K562 (cell line): ENCODE results near the gene SLAIN2. TPM values are rescaled to one million over a fixed set of nuclear protein-coding genes. Genes with fewer than 3 reads are reported as not detected.

ENCODE experiments used
- ATAC-seq: fragments of 200-7000 bp; cut with Tn5 transposase; 3 replicates; pipeline ENCODE4 v1.9.1; 2020; ENCODE audit warnings: moderate library complexity
- BruUV-seq: library from RNA; stranded (reverse); fragments of 400-500 nt; replicated peaks from 2 replicates; lab custom pipeline; 2021; lab: Mats Ljungman, UMichigan
- CTCF ChIA-PET: fragments of 300-600 bp; formaldehyde crosslinking; extraction: SDS; loops from one replicate; lab custom pipeline; 2021; ENCODE audit warnings: low intra/inter-chr PET ratio; lab: Yijun Ruan, JAX
- POLR2A ChIA-PET: fragments of 300-600, 350-650 bp; sonication (Branson Sonifier 250); formaldehyde crosslinking; extraction: SDS; loops from one replicate; lab custom pipeline; 2021; ENCODE audit warnings: antibody characterized with exemption, inconsistent platforms; lab: Yijun Ruan, JAX
- DNase-seq, 4 experiments: peaks; one replicate each; pipeline versions ENCODE4 v3.0.0 to v3.0.0-alpha.2; 2011 to 2018; ENCODE audit warnings: low spot score in 3 of 4, mixed read lengths in 3 of 4; ENCODE audit errors: extremely low read depth in 1 of 4
- FAIRE-seq: peaks from 2 replicates; lab custom pipeline; 2011; peaks lifted over from hg19 to GRCh38; lab: Jason Lieb, UNC
- H2AFZ ChIP-seq: 2 replicates; pipeline ENCODE4 v1.6.0; 2011; ENCODE audit warnings: low read depth, low read length, control low read depth, inconsistent platforms
- H3K27ac ChIP-seq: fragments of 200-600 bp; 3 replicates; pipeline ENCODE4 v1.8.0; 2011; ENCODE audit warnings: low read depth, mild to moderate bottlenecking, control low read depth, inconsistent platforms, low read length, moderate library complexity, mixed read lengths; ENCODE audit errors: extremely low read depth
- H3K27me3 ChIP-seq, 2 experiments: fragments of 300-600 bp in 1 of 2; 2 replicates in 1 of 2; 3 replicates in 1 of 2; pipeline versions ENCODE4 v1.6.0 to v1.8.0; 2011; ENCODE audit warnings: inconsistent platforms in 2 of 2, low read length in 2 of 2, mild to moderate bottlenecking in 1 of 2, mixed read lengths in 1 of 2, moderate library complexity in 1 of 2; ENCODE audit not compliant: control insufficient read depth in 2 of 2, insufficient read depth in 2 of 2
- H3K36me3 ChIP-seq: fragments of 300-600 bp; 3 replicates; pipeline ENCODE4 v1.8.0; 2011; ENCODE audit warnings: mild to moderate bottlenecking, low read length, inconsistent platforms; ENCODE audit not compliant: control insufficient read depth, insufficient read depth
- H3K4me1 ChIP-seq, 2 experiments: fragments of 200-600 bp in 1 of 2; replicated peaks in 1 of 2; 2 replicates in 1 of 2; 3 replicates in 1 of 2; pipeline versions ENCODE4 v1.5.1 to v1.8.0; 2011; ENCODE audit warnings: inconsistent platforms in 2 of 2, low read length in 2 of 2, mild to moderate bottlenecking in 1 of 2, mixed read lengths in 1 of 2, moderate library complexity in 1 of 2; ENCODE audit not compliant: control insufficient read depth in 2 of 2, insufficient read depth in 2 of 2
- H3K4me2 ChIP-seq: 2 replicates; pipeline ENCODE4 v1.6.1; 2011; ENCODE audit warnings: low read length, control low read depth, inconsistent platforms, mixed read lengths; ENCODE audit not compliant: insufficient read depth
- H3K4me3 ChIP-seq: fragments of 200-600 bp; sonication (generic), shearing (Covaris generic); 2 replicates; pipeline ENCODE4 v1.5.1; 2016; ENCODE audit warnings: control low read depth, inconsistent platforms
- H3K79me2 ChIP-seq: fragments of 200-600 bp; 3 replicates; pipeline ENCODE4 v1.8.0; 2011; ENCODE audit warnings: low read length, inconsistent platforms; ENCODE audit not compliant: control insufficient read depth, insufficient read depth
- H3K9ac ChIP-seq, 2 experiments: 2 replicates each; pipeline versions ENCODE4 v1.6.0 to v1.6.1; 2011; ENCODE audit warnings: low read depth in 2 of 2, low read length in 2 of 2, control low read depth in 1 of 2, inconsistent platforms in 1 of 2, mild to moderate bottlenecking in 1 of 2, mixed read lengths in 1 of 2; ENCODE audit not compliant: insufficient read depth in 1 of 2
- H3K9me1 ChIP-seq: one replicate; pipeline ENCODE4 v1.6.0; 2011; ENCODE audit warnings: inconsistent platforms, mild to moderate bottlenecking, low read length, moderate library complexity; ENCODE audit not compliant: control insufficient read depth, insufficient read depth
- H3K9me3 ChIP-seq: replicated peaks from 2 replicates; pipeline ENCODE4 v1.5.1; 2011; ENCODE audit warnings: low read depth, low read length, inconsistent platforms; ENCODE audit not compliant: control insufficient read depth, insufficient read depth
- H4K20me1 ChIP-seq: replicated peaks from 2 replicates; pipeline ENCODE4 v1.6.1; 2011; ENCODE audit warnings: low read length, inconsistent platforms, mixed read lengths; ENCODE audit not compliant: control insufficient read depth, insufficient read depth
- WGBS: fragments of 100-300 bp; shearing (Covaris generic); methylation state at CpG from one replicate; pipeline ENCODE4 v1.1.6; 2016; ENCODE audit warnings: low coverage, mixed read lengths; ENCODE audit not compliant: insufficient coverage; ENCODE audit errors: missing lambda C conversion rate; 5-methylcytosine and 5-hydroxymethylcytosine counted together
- in situ Hi-C: fragments of 300-500 bp; cut with MboI; formaldehyde crosslinking; loops from 4 replicates; pipeline ENCODE4 v1.15.0; 2018; ENCODE audit warnings: inconsistent platforms, mixed read lengths
- intact Hi-C: fragments of 100-400 bp; cut with micrococcal nuclease; formaldehyde crosslinking; loops from 2 replicates; pipeline ENCODE4 v1.14.2; 2022
- polyA plus RNA-seq, 8 experiments: library from polyadenylated mRNA; depleted of rRNA in 4 of 8; stranded (reverse) in 5 of 8; unstranded in 3 of 8; fragments of >200 nt; fragmentation: Nextera tagmentation in 2 of 8; fragmentation: Illumina TruSeq in 1 of 8; extraction: Ambion mirVana in 2 of 8; extraction: Trizol in 1 of 8; gene quantifications; 2 replicates each; pipeline versions ENCODE4 v1.2.1 to v1.2.3, GENCODE V29; 2011 to 2014; ENCODE audit warnings: inconsistent platforms in 1 of 8, missing spikeins in 1 of 8
- total RNA-seq, 7 experiments: library from RNA; depleted of rRNA in 6 of 7; stranded (reverse); fragments of >200 nt in 6 of 7; fragmentation: Illumina TruSeq in 2 of 7; extraction: Trizol in 2 of 7; gene quantifications; 2 replicates each; pipeline versions ENCODE4 v1.2.1 to v1.2.3, GENCODE V29; 2011 to 2021; ENCODE audit warnings: low replicate concordance in 1 of 7
- TF ChIP-seq, protein P1 (sequence below), 2 experiments: fragments of 450-650 bp in 1 of 2; sonication (generic) in 1 of 2; formaldehyde crosslinking in 1 of 2; IDR thresholded peaks; 2 replicates each; pipeline versions ENCODE4 v1.7.1 to v1.9.0; 2016 to 2022; ENCODE audit warnings: inconsistent platforms in 1 of 2, mild to moderate bottlenecking in 1 of 2, missing genetic modification reagents in 1 of 2

Gene SLAIN2
- total and polyA plus RNA-seq, 9 of the 15 experiments (the other 6 are each of a cell fraction or from before 2014, with no cell fraction given): 3.5 to 116 (median 35.0) TPM

DNA sequence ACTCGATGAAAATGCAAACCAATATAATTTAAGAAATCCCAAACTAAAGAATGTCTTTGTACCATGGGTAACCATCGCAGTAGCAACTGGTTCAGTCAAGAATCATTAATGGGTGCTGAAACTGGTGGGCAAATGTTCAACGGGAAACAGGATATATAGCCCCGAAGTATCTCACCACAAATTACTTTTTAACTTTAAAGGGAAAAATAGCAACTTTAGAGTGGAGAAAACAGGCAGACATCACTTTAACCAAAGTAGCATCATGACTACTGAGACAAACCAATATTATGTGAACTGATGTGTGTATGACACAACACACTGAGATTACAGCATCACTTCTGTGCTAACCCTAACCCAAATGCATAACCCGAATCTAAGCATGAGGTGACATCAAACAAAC lies 33.8 kb upstream of the SLAIN2 start:
- H3K4me2 ChIP-seq: no peak overlapping the region
- POLR2A ChIA-PET: interaction anchor here (0.8 to 1.4 kb wide), 2 partner anchors 20 to 27 kb away, joined by 3 read pairs; no protein-coding TSS in a partner anchor
- intact Hi-C loops: no loop called here
- H3K4me3 ChIP-seq: no peak overlapping the region
- no peaks in the 10 kb centered on the region for H3K9me1 ChIP-seq
- no peaks in the 10 kb centered on the region for H3K36me3 ChIP-seq
- H2AFZ ChIP-seq: no peak overlapping the region
- no peaks in the 10 kb centered on the region for H3K9me3 ChIP-seq
- no TSS peak for BruUV-seq
- WGBS: 53% methylated on average over 5 of the region's 5 CpGs
- FAIRE-seq (no peak), DNase-seq (no peak), ATAC-seq (no peak)
- CTCF ChIA-PET: no interaction called here
- TF ChIP-seq, protein P1, sequence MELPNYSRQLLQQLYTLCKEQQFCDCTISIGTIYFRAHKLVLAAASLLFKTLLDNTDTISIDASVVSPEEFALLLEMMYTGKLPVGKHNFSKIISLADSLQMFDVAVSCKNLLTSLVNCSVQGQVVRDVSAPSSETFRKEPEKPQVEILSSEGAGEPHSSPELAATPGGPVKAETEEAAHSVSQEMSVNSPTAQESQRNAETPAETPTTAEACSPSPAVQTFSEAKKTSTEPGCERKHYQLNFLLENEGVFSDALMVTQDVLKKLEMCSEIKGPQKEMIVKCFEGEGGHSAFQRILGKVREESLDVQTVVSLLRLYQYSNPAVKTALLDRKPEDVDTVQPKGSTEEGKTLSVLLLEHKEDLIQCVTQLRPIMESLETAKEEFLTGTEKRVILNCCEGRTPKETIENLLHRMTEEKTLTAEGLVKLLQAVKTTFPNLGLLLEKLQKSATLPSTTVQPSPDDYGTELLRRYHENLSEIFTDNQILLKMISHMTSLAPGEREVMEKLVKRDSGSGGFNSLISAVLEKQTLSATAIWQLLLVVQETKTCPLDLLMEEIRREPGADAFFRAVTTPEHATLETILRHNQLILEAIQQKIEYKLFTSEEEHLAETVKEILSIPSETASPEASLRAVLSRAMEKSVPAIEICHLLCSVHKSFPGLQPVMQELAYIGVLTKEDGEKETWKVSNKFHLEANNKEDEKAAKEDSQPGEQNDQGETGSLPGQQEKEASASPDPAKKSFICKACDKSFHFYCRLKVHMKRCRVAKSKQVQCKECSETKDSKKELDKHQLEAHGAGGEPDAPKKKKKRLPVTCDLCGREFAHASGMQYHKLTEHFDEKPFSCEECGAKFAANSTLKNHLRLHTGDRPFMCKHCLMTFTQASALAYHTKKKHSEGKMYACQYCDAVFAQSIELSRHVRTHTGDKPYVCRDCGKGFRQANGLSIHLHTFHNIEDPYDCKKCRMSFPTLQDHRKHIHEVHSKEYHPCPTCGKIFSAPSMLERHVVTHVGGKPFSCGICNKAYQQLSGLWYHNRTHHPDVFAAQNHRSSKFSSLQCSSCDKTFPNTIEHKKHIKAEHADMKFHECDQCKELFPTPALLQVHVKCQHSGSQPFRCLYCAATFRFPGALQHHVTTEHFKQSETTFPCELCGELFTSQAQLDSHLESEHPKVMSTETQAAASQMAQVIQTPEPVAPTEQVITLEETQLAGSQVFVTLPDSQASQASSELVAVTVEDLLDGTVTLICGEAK (IDR thresholded peaks at IDR 0.05): no peak
- TF ChIP-seq, protein P1 (CRISPR knock-in tag; IDR thresholded peaks at IDR 0.05): no peak
- H3K27me3 ChIP-seq: no peaks in the 10 kb centered on the region
- no peaks in the 10 kb centered on the region for H3K79me2 ChIP-seq
- H3K27ac ChIP-seq: no peak overlapping the region
- H3K4me1 ChIP-seq: peaks cover 0 to 2% of the 10 kb centered on the region in 2 experiments; a peak in 2 of 5 replicates
- no peak overlapping the region for H3K9ac ChIP-seq
- in situ Hi-C loops: loop anchor here (10.0 kb wide), 1 partner anchor 237 kb away; no protein-coding TSS in a partner anchor
- no peaks in the 10 kb centered on the region for H4K20me1 ChIP-seq
